SKM-1 (cell line): ENCODE measurements around the gene PLCL2.

ENCODE experiments used
- DNase-seq: peaks from one replicate; lab custom pipeline; 2025; ENCODE audit not compliant: unreplicated experiment; lab: John Stamatoyannopoulos, UW

Gene PLCL2

GRCh38 chr3:17003457-17003856, 118.7 kb downstream of the PLCL2 start:
- no peak for DNase-seq

- DNase-seq, result no peak
Measured at GRCh38 chr3:17006132-17006852, 121.5 kb downstream of the PLCL2 start.

DNA sequence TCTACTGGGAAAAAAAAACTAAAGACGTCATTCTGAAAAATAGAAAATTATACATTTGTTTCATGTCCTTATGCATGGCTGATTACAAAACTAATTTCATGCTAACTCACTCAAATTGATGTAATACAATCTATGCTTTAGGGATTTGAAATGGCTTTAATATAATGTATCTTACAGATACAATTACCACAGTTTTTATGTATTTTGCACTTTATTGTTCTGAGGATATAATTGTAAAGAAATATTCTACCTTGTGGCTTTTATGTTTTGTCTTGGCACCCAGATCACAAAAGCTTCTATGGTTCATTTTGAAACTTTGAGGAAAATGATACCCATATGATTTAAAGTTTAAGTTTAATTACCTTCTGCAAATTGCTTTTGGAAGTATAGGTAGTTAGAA, 122.5 kb downstream of the PLCL2 start:
- no peak for DNase-seq

- no peak for DNase-seq
Measured at GRCh38 chr3:17009826-17010225, 125.1 kb downstream of the PLCL2 start.

DNA sequence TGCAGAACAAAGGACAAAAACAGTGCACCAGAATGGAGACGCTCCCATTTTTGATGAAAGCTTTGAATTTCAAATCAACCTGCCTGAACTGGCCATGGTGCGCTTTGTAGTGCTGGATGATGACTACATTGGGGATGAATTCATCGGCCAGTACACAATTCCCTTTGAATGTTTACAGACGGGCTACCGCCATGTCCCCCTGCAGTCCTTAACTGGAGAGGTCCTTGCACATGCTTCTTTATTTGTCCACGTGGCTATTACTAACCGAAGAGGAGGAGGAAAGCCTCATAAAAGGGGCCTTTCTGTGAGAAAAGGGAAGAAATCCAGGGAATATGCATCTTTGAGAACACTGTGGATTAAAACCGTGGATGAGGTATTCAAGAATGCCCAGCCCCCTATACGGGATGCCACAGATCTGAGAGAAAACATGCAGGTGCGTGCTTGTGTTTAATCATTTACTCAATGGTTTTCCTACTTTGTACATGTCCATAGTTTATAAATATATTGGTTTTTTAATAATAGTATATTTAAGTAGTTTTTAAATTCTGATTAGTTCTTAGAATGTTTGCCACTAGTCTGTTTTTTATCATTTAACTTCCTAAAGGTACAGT, 127.1 kb downstream of the PLCL2 start:
- no peak for DNase-seq

DNA sequence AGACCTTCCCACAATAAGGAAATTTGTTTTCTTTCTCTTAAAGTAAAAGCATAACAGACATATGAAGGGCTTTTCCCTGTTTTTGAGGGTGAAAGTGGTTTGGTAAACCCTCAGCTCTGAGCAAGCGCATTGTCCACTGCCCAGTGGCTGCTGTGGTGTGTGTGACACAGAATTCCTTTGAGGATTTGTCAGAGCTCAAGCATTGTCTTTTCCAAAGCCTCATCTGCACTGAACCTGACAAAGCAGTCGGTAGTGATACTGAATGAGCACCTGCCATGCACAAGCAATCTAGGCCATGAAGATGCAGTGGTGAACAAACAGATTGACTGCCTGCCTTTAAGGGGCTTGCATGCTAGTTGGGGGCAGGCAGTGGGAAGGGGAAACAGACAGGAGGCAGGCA, 128.3 kb downstream of the PLCL2 start:
- DNase-seq, result no peak

DNA sequence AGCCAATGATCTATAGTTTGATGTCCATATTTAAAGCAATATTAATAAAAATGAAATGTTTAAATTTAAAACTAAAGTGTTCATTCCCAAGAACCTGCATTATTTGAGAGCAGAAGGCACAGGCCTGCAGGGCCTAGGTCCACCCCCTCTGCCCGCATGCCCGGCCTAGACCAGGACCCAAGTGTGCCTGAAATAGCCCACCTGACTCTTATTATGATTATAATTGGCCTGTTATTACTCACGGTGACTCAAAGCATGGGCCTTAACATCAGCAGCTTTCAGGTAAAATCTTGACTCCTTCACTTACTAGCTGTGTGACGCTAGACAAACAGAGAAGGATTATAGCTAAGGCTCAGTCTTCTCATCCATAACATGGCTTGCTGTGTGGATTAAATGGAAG, 128.8 kb downstream of the PLCL2 start:
- DNase-seq, result no peak

GRCh38 chr3:17014284-17014683, 129.5 kb downstream of the PLCL2 start:
- DNase-seq, result no peak

DNA sequence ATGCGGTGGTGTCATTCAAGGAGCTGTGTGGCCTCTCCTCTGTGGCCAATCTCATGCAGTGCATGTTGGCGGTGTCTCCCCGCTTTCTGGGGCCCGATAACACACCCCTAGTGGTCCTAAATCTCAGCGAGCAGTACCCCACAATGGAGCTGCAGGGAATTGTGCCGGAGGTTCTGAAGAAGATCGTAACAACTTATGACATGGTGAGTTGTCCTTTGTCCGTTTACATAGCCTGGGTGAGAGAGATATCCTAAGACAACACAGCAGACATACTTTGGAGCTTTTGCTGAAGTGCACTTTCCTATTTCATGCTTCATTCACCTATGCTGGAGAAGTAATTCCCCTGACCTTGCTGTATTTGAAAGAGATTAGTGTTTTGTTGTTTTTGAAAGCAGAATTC, 130.0 kb downstream of the PLCL2 start:
- no peak for DNase-seq

GRCh38 chr3:17021614-17022013, 136.9 kb downstream of the PLCL2 start:
- DNase-seq, result no peak

- DNase-seq, result no peak
Measured at GRCh38 chr3:17023006-17023664, 138.4 kb downstream of the PLCL2 start.

DNA sequence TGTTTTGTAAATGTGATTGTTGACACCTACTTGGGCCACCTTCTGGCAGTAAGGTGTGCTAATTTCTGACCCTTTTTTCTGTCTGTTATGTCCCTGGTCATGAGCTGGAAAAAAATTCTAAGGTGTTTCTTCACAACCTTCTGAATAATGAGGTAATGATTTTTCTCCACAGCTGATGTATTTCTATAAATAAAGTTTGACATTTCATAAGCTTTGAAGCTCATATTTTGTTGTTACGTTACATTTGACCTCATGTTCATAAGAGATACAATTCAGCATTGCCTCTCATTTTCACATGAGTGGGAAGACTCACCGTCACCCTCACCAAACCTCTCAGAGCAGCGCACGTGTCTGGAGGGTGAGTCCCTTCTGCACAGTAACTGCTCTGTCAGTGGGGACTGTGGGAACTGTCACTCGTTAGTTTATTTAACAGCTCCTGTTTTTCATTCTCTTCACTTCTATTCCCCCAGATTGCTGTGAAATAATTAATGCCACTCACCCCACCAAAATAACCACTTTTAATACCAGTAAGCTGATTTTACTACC, 140.9 kb downstream of the PLCL2 start:
- DNase-seq, result no peak

- no peak for DNase-seq
Measured at GRCh38 chr3:17027318-17027717, 142.6 kb downstream of the PLCL2 start.

DNA sequence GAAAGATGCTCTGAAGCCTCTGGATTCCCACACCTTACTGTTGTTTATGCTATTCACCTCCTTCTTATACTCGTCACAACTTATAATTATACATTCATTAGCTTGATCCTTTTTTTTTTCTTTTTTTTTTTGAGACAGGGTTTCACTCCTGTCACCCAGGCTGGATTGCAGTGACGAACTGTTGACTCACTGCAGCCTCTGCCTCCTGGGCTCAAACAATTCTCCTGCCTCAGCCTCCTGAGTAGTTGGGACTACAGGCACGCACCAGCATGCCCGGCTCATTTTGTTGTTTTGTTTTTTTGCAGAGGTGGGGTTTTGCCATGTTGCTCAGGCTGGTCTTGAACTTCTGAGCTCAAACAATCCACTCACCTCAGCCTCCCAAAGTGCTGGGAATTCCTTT, 143.6 kb downstream of the PLCL2 start:
- DNase-seq, result no peak

DNA sequence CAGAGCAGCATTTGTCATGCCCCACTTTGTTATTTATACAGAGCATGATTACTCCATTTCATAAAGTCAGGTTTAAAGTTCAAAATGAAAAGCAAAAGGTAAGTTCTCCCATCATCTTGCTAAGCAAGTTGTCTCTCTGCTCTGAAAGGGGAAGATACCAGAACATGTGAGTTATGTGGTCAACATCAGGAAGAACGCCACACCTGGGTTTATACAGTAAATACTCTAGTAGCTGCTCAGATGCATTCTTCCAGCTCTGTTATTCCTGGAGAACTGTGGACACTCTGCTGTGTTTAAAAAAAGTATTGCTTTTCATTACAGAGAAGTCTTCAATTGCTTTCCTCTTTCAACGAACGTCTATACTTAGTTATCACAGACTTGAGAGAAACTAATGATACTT, 145.7 kb downstream of the PLCL2 start:
- no peak for DNase-seq

GRCh38 chr3:17030956-17031652, 146.3 kb downstream of the PLCL2 start:
- no peak for DNase-seq

DNA sequence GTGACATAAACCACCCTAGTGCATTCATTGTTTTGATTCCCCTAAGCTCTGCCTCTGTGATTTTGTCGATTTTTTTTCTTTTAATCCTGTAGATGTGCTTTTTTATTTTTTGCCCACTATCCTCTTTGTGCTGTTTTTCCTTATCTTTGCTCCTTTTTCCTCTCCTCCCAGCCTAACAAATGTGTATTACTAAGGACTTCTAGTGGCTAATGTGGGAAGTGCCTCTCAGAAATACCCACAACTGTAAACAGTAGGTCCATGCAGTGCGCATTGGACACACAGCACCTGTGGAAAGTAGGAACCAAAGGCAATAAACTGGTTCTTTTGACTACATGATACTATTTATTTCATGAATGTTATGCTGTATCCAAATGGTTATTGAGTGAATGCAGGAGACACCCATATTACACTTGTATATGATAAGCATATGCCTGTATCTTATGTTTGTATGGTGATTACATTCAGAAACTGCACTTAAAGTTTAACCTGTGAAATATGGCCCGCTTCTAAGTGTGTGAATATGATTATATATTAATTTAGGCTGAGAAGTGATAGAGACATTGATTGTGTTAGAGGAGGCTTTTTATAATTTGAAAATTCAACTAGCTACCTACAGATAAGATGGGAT, 147.8 kb downstream of the PLCL2 start:
- DNase-seq, result no peak

DNA sequence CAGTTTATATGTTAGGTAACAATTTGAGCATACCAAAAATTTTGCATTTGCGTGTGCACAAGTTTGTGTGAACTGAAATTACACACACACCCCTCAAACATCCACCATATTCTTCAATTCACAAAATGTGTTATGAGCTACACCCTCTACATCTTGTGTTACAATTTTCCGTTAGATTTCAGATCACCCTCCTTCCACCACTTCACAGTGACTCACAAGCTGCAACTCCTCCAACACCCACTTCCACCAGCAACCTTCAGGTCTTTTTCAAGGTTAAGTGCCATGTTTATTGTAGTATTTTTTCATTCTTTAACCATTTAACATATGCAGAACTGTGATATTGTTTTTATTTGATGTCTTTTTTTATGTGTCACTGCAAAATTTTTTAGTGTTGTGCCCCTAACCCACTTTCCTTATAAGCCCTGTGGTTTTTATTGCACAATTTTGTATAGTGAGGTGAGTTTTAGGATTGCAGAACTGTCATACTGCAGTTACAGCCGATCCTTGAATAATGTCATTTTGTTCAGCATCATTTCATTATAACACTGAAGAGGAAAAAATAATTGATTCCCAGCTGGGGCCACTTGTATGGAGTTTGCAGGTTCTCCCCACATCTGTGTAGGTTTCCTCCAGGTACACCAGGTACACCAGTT, 148.9 kb downstream of the PLCL2 start:
- no peak for DNase-seq

DNA sequence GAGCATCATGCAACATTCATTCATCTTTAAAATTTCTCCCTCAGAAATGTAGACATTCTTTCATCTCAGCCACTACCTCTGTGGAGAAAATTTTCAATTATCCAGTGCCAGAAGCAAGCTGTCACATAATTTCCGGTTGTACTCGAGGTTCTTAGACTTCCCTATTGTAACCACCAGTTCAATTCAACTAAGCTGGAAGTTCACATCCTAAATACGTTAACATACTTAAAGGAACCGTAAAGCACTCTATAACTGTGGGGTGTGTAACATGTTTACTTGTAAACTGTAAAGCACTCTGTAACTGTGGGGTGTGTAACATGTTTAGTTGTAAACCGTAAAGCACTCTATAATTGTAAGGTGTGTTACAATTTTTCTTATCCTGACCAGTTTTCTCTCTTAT, 150.3 kb downstream of the PLCL2 start:
- DNase-seq, result no peak

DNA sequence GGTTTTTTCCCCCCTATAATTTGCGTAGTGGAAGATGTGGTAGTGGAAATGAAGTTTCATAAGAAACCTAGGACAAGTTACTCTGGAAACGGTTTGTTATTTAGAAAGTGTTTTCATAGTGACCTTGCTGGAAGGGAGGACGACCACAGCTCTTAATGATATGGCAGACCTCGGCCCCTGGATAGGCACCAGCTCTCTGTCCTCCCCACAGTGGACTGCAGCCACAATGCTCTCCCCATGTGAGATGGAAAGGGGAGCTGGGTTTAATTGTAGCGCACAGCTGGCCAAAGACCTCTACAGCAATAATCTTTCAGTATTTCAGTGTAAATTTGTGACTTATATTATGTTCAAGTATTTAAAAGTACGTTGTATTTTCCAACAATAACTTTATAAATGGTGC, 151.2 kb downstream of the PLCL2 start:
- no peak for DNase-seq

DNA sequence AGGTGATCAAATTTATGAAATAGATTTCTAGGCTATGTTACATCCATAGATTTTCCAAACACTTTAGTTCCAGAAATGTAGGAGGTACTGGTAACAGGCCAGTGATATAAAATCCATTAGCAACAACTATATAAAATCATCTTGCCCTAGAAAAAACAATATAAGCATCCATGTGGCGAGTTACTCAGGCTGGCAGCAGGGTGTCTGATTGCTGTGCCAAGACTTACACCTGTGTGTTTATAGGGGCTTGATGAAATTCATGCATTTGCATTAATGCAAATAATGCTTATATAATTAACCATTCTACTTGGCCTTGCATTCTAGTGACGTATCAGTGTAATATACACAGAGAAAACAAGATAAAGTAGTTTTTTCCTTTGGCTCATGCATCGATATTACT, 153.4 kb downstream of the PLCL2 start:
- DNase-seq, result no peak
